Neural cell (in vitro differentiated cells): ENCODE measurements around the gene DNA2. TPM values are rescaled to one million over a fixed set of nuclear protein-coding genes. Genes with fewer than 3 reads are reported as not detected.

Experiments used
- H2AFZ ChIP-seq: fragments of 200-600, 300-800 bp; sonication (generic), shearing (Covaris generic); 2 replicates; pipeline ENCODE4 v1.6.0; 2014; ENCODE audit warnings: low read depth, mild to moderate bottlenecking, antibody characterized with exemption, low read length, moderate library complexity
- H3F3A ChIP-seq: fragments of 200-600 bp; shearing (Covaris generic); 2 replicates; pipeline ENCODE4 v1.6.1; 2016; ENCODE audit warnings: mild to moderate bottlenecking, moderate library complexity, mixed read lengths, antibody characterized with exemption, low read length; ENCODE audit not compliant: insufficient read depth, poor library complexity, severe bottlenecking
- H3K27ac ChIP-seq: fragments of 200-600, 300-800 bp; sonication (generic), shearing (Covaris generic); 2 replicates; pipeline ENCODE4 v1.5.1; 2014; ENCODE audit warnings: mild to moderate bottlenecking, low read length, moderate library complexity
- H3K27me3 ChIP-seq: fragments of 300-800, 200-600 bp; sonication (generic), shearing (Covaris generic); 2 replicates; pipeline ENCODE4 v1.6.0; 2014; ENCODE audit warnings: mild to moderate bottlenecking, low read depth, low read length, moderate library complexity; ENCODE audit not compliant: insufficient read depth
- H3K36me3 ChIP-seq: fragments of 300-800, 200-600 bp; sonication (generic), shearing (Covaris generic); 2 replicates; pipeline ENCODE4 v1.5.1; 2014; ENCODE audit warnings: mild to moderate bottlenecking, antibody characterized with exemption, low read length, moderate library complexity; ENCODE audit not compliant: insufficient read depth
- H3K4me2 ChIP-seq: fragments of 300-800, 200-600 bp; sonication (generic), shearing (Covaris generic); 2 replicates; pipeline ENCODE4 v1.6.0; 2014; ENCODE audit warnings: mild to moderate bottlenecking, low read length
- H3K4me3 ChIP-seq: fragments of 300-800, 200-600 bp; sonication (generic), shearing (Covaris generic); 2 replicates; pipeline ENCODE4 v1.5.1; 2014; ENCODE audit warnings: mild to moderate bottlenecking, low read length, moderate library complexity
- H3K79me2 ChIP-seq: fragments of 200-600 bp; shearing (Covaris generic); replicated peaks from 2 replicates; pipeline ENCODE4 v1.6.0; 2014; ENCODE audit warnings: mild to moderate bottlenecking, low read length, moderate library complexity; ENCODE audit not compliant: insufficient read depth
- H3K9ac ChIP-seq: fragments of 300-800, 200-600 bp; sonication (generic), shearing (Covaris generic); 2 replicates; pipeline ENCODE4 v1.6.1; 2016; ENCODE audit warnings: mild to moderate bottlenecking, low read length, mixed read lengths
- H3K9me2 ChIP-seq: fragments of 200-600 bp; shearing (Covaris generic); 2 replicates; pipeline ENCODE4 v1.6.1; 2016; ENCODE audit warnings: mild to moderate bottlenecking, low read length, mixed read lengths; ENCODE audit not compliant: insufficient read depth
- H3K9me3 ChIP-seq: fragments of 200-600, 300-800 bp; sonication (generic), shearing (Covaris generic); 2 replicates; pipeline ENCODE4 v1.6.1; 2016; ENCODE audit warnings: mild to moderate bottlenecking, mixed run types, low read length, moderate library complexity, mixed read lengths
- H4K20me1 ChIP-seq: fragments of 200-600 bp; shearing (Covaris generic); 2 replicates; pipeline ENCODE4 v1.6.1; 2016; ENCODE audit warnings: mild to moderate bottlenecking, mixed run types; ENCODE audit not compliant: insufficient read depth
- CTCF ChIP-seq: fragments of 450-650 bp; IDR thresholded peaks from 2 replicates; pipeline ENCODE4 v1.5.1; 2014; ENCODE audit warnings: antibody characterized with exemption, mild to moderate bottlenecking, moderate library complexity; ENCODE audit not compliant: poor library complexity, severe bottlenecking
- EP300 ChIP-seq: fragments of 450-650 bp; conservative IDR thresholded peaks from 2 replicates; pipeline ENCODE4 v1.6.1; 2014; ENCODE audit warnings: antibody characterized with exemption, mild to moderate bottlenecking, moderate library complexity; ENCODE audit not compliant: poor library complexity, severe bottlenecking
- EZH2 ChIP-seq: fragments of 200-600, 300-800 bp; shearing (Covaris generic), sonication (generic); IDR thresholded peaks from 2 replicates; pipeline ENCODE4 v1.6.1; 2014; ENCODE audit warnings: antibody characterized with exemption, low read length, borderline replicate concordance, mild to moderate bottlenecking; ENCODE audit not compliant: insufficient read depth, poor library complexity, severe bottlenecking
- MXI1 ChIP-seq: fragments of 450-650 bp; conservative IDR thresholded peaks from 2 replicates; pipeline ENCODE4 v1.6.1; 2014; ENCODE audit warnings: antibody characterized with exemption, mild to moderate bottlenecking; ENCODE audit not compliant: poor library complexity, severe bottlenecking
- POLR2AphosphoS5 ChIP-seq: IDR thresholded peaks from 2 replicates; pipeline ENCODE4 v1.6.1; 2012
- RAD21 ChIP-seq: fragments of 450-650 bp; conservative IDR thresholded peaks from 2 replicates; pipeline ENCODE4 v1.6.1; 2014; ENCODE audit warnings: antibody characterized with exemption, mild to moderate bottlenecking, moderate library complexity
- SMC3 ChIP-seq: fragments of 450-650 bp; conservative IDR thresholded peaks from 2 replicates; pipeline ENCODE4 v1.6.1; 2014; ENCODE audit warnings: antibody characterized with exemption, mild to moderate bottlenecking, moderate library complexity; ENCODE audit not compliant: poor library complexity
- TAF1 ChIP-seq: IDR thresholded peaks from 2 replicates; pipeline ENCODE4 v1.6.1; 2012; ENCODE audit warnings: low read depth
- polyA plus RNA-seq: library from polyadenylated mRNA; depleted of rRNA; stranded (reverse); fragments of >200 nt; gene quantifications from 2 replicates; pipeline ENCODE4 v1.2.3, GENCODE V29; 2014
- TF ChIP-seq, protein P1 (sequence below): IDR thresholded peaks from 2 replicates; pipeline ENCODE4 v1.6.1; 2012; ENCODE audit warnings: borderline replicate concordance

DNA2 gene
- polyA plus RNA-seq, 1 donor from 2014 or later, result 15.2 TPM

DNA sequence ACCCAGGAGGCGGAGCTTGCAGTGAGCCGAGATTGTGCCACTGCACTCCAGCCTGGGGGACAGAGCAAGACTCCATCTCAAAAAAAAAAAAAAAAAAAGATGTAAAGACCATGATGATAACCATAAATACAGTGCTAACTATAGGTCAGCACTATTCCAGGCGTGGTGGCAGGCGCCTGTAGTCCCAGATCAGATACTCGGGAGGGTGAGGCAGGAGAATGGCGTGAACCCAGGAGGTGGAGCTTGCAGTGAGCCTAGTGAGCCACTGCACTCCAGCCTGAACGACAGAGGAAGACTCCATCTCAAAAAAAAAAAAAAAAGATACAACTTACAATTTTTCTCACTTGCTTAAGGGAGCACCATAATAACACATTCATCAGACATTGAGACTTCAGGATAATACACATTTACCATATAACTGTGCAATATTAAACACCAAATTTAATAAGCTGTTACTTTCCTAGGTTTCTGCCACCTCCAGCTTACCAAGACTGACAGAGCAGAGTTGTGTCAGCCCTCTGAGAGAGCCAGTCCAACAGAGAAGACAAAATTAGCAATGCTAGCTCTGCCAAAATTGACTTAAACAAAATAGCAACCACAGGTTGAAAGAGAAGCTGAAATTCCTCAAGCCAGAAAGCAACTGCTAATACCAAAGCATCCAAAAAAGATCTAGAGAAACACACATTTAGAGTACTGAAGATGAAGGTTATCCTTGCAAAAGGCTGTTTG is 8.2 kb downstream of the DNA2 start:
- Histone ChIP-seq H3K9me2 (no peaks in the 10 kb centered on the region), H2AFZ (no peak overlapping the region), H3F3A (no peaks in the 10 kb centered on the region), H4K20me1 (no peaks in the 10 kb centered on the region), H3K9me3 (no peaks in the 10 kb centered on the region), H3K36me3 (no peaks in the 10 kb centered on the region), H3K4me2 (no peak overlapping the region), H3K4me3 (no peak overlapping the region), H3K27ac (no peak overlapping the region), H3K79me2 (no peaks in the 10 kb centered on the region), H3K27me3 (no peaks in the 10 kb centered on the region), H3K9ac (no peak overlapping the region)
- TF ChIP-seq POLR2AphosphoS5 (no peak), EZH2 (no peak), SMC3 (no peak), RAD21 (no peak), CTCF (no peak), EP300 (no peak), TAF1 (no peak), MXI1 (no peak)
- TF ChIP-seq, protein P1, sequence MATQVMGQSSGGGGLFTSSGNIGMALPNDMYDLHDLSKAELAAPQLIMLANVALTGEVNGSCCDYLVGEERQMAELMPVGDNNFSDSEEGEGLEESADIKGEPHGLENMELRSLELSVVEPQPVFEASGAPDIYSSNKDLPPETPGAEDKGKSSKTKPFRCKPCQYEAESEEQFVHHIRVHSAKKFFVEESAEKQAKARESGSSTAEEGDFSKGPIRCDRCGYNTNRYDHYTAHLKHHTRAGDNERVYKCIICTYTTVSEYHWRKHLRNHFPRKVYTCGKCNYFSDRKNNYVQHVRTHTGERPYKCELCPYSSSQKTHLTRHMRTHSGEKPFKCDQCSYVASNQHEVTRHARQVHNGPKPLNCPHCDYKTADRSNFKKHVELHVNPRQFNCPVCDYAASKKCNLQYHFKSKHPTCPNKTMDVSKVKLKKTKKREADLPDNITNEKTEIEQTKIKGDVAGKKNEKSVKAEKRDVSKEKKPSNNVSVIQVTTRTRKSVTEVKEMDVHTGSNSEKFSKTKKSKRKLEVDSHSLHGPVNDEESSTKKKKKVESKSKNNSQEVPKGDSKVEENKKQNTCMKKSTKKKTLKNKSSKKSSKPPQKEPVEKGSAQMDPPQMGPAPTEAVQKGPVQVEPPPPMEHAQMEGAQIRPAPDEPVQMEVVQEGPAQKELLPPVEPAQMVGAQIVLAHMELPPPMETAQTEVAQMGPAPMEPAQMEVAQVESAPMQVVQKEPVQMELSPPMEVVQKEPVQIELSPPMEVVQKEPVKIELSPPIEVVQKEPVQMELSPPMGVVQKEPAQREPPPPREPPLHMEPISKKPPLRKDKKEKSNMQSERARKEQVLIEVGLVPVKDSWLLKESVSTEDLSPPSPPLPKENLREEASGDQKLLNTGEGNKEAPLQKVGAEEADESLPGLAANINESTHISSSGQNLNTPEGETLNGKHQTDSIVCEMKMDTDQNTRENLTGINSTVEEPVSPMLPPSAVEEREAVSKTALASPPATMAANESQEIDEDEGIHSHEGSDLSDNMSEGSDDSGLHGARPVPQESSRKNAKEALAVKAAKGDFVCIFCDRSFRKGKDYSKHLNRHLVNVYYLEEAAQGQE, result no peak

DNA sequence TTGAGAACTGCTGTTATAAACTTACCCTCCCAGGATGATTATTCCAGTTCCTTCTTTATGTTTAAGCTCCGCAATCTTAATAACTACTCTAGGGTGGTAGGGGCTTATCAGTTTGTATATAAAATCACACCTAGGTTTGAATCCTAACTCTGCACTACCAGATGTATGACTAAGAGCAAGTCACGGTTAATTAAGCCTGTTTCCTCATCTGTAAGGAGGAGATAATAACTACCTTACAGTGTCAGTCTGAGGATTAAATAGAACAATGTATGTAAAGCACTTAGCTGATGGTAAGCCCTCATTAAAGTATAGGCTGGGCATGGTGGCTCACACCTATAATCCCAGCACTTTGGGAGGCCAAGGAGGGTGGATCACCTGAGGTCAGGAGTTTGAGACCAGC is 9.2 kb downstream of the DNA2 start:
- no peaks in the 10 kb centered on the region for H3K9me3 ChIP-seq

More for the DNA sequence above, 9.2 kb downstream of the DNA2 start:
- TF ChIP-seq POLR2AphosphoS5 (no peak), SMC3 (no peak), RAD21 (no peak), EZH2 (no peak)
- TF ChIP-seq, protein P1, result no peak
- no peak overlapping the region for H3K4me2 ChIP-seq
- H3K79me2 ChIP-seq, result no peaks in the 10 kb centered on the region
- no peak overlapping the region for H3K9ac ChIP-seq
- no peaks in the 10 kb centered on the region for H3K36me3 ChIP-seq
- no peak overlapping the region for H3K27ac ChIP-seq
- no peaks in the 10 kb centered on the region for H3F3A ChIP-seq
- no peaks in the 10 kb centered on the region for H3K9me2 ChIP-seq
- no peak overlapping the region for H2AFZ ChIP-seq
- H3K27me3 ChIP-seq, result no peaks in the 10 kb centered on the region
- no peak overlapping the region for H3K4me3 ChIP-seq
- H4K20me1 ChIP-seq, result no peaks in the 10 kb centered on the region
